VCaP (cell line): Measurements from ENCODE around the gene FEZF2.

ENCODE experiments used
- H3K27ac ChIP-seq: fragments of 450-650 bp; 2 replicates; pipeline ENCODE4 v1.5.1; 2017
- CTCF ChIP-seq: fragments of 450-650 bp; conservative IDR thresholded peaks from 2 replicates; pipeline ENCODE4 v1.5.1; 2017; ENCODE audit warnings: mild to moderate bottlenecking, moderate library complexity

Gene FEZF2

GRCh38 chr3:62361261-62361660, 12.1 kb downstream of the FEZF2 start:
- H3K27ac ChIP-seq = no peak overlapping the region

GRCh38 chr3:62359531-62359930, 13.8 kb downstream of the FEZF2 start:
- no peak overlapping the region for H3K27ac ChIP-seq
- no peak for TF ChIP-seq CTCF

More at GRCh38 chr3:62361261-62361660, 12.1 kb downstream of the FEZF2 start:
- no peak for TF ChIP-seq CTCF

GRCh38 chr3:62356356-62356755, 17.0 kb downstream of the FEZF2 start:
- TF ChIP-seq CTCF = no peak
- H3K27ac ChIP-seq = no peak overlapping the region

- TF ChIP-seq CTCF = no peak
- H3K27ac ChIP-seq = no peak overlapping the region
Measured at GRCh38 chr3:62355703-62356102, 17.6 kb downstream of the FEZF2 start.

GRCh38 chr3:62343755-62344154, 29.6 kb downstream of the FEZF2 start:
- H3K27ac ChIP-seq = no peak overlapping the region
- no peak for TF ChIP-seq CTCF

- TF ChIP-seq CTCF = no peak
- no peak overlapping the region for H3K27ac ChIP-seq
Measured at GRCh38 chr3:62335196-62335595, 38.2 kb downstream of the FEZF2 start.

GRCh38 chr3:62332835-62333244, 40.5 kb downstream of the FEZF2 start:
- TF ChIP-seq CTCF = peak; percentile 78
- no peak overlapping the region; the same call in 1 of the 2 replicates for H3K27ac ChIP-seq
